Inflammatory macrophage treated with lipopolysaccharide for 4 hours (primary cell): ENCODE results near the gene TENT4B.

Experiments used
- DNase-seq: peaks from one replicate; pipeline ENCODE4 v3.0.0-alpha.2; 2020

TENT4B gene

GRCh38 chr16:50260206-50261159 lies 107.4 kb downstream of the TENT4B start:
- no peak for DNase-seq

GRCh38 chr16:50261160-50261706 lies 108.1 kb downstream of the TENT4B start:
- no peak for DNase-seq

GRCh38 chr16:50261707-50262235 lies 108.7 kb downstream of the TENT4B start:
- no peak for DNase-seq

- no peak for DNase-seq
Observed at GRCh38 chr16:50263060-50263909, 110.2 kb downstream of the TENT4B start.

GRCh38 chr16:50263940-50264929 lies 111.1 kb downstream of the TENT4B start:
- no peak for DNase-seq

- DNase-seq: no peak
Observed at GRCh38 chr16:50265260-50265659, 112.2 kb downstream of the TENT4B start.

GRCh38 chr16:50265716-50266336 lies 112.7 kb downstream of the TENT4B start:
- DNase-seq: no peak

- peak; percentile 79 for DNase-seq
Observed at GRCh38 chr16:50266337-50267091, 113.4 kb downstream of the TENT4B start, which contains the start of gene ADCY7. ADCY7 (plus strand) TSS chr16:50266551; CDS start chr16:50288180, 21,629 bp downstream.

GRCh38 chr16:50267151-50267631 lies 114.1 kb downstream of the TENT4B start:
- no peak for DNase-seq

- peak; percentile 56 for DNase-seq
Observed at GRCh38 chr16:50267651-50268050, 114.5 kb downstream of the TENT4B start.

- no peak for DNase-seq
Observed at GRCh38 chr16:50268352-50268751, 115.2 kb downstream of the TENT4B start.

GRCh38 chr16:50269061-50269705 lies 116.1 kb downstream of the TENT4B start:
- DNase-seq: no peak

GRCh38 chr16:50269769-50270509 lies 116.8 kb downstream of the TENT4B start:
- no peak for DNase-seq

- DNase-seq: peak; percentile 53
Observed at GRCh38 chr16:50270510-50271147, 117.5 kb downstream of the TENT4B start.

- no peak for DNase-seq
Observed at GRCh38 chr16:50271148-50272041, 118.3 kb downstream of the TENT4B start.

- peak; percentile 71 for DNase-seq
Observed at GRCh38 chr16:50272111-50272571, 119.0 kb downstream of the TENT4B start.
